A549 (cell line): ENCODE measurements around the gene OR9A2.

Experiments used
- BHLHE40 ChIP-seq: IDR thresholded peaks from 2 replicates; pipeline ENCODE4 v1.6.1; 2012; ENCODE audit warnings: low read depth, low read length, inconsistent platforms
- CHD2 ChIP-seq: fragments of 150-350 bp; IDR thresholded peaks from 2 replicates; pipeline ENCODE4 v1.6.1; 2014; ENCODE audit warnings: low read length; ENCODE audit not compliant: partially characterized antibody
- HDAC2 ChIP-seq: fragments of 200-600 bp; sonication (generic); IDR thresholded peaks from 2 replicates; pipeline ENCODE4 v1.6.1; 2016
- MYC ChIP-seq: IDR thresholded peaks from 2 replicates; pipeline ENCODE4 v1.6.1; 2012; ENCODE audit warnings: mild to moderate bottlenecking, inconsistent platforms, low read length, improper control_type of control experiment, borderline replicate concordance
- POLR2A ChIP-seq: IDR thresholded peaks from 2 replicates; pipeline ENCODE4 v1.6.1; 2012; ENCODE audit warnings: mild to moderate bottlenecking, low read length
- POLR2AphosphoS2 ChIP-seq: conservative IDR thresholded peaks from 2 replicates; pipeline ENCODE4 v1.6.1; 2012; ENCODE audit warnings: low read length, improper control_type of control experiment, inconsistent platforms
- RFX5 ChIP-seq: fragments of 450-650 bp; IDR thresholded peaks from 2 replicates; pipeline ENCODE4 v1.7.1; 2014; ENCODE audit warnings: antibody characterized with exemption, mild to moderate bottlenecking, moderate library complexity
- TF ChIP-seq, protein P1 (sequence below): fragments of >200 bp; sonication (Bioruptor Twin); formaldehyde crosslinking; IDR thresholded peaks from 3 replicates; pipeline ENCODE4 v1.5.1; 2016

DNA sequence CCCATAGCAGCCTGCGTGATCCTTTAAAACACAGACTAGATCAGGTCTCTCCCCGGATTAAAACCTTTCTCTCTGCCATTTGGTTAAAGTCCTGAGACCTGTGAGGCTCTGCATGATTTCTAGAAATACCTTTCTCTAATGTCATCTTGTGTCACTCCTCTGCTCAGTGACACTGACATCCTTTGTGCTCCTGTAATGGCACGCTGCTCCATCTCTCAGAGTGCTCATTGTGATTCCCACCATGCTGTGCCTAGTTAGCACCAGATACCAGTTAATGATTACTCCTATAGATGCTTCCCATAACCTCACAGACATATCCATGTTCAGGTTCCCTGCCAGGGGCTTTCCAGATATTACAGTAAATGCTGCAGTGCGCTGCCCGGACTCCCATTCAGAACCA lies 11.7 kb upstream of the OR9A2 start:
- TF ChIP-seq HDAC2 (no peak), RFX5 (no peak), POLR2A (no peak), CHD2 (no peak), POLR2AphosphoS2 (no peak), BHLHE40 (no peak), MYC (no peak)
- TF ChIP-seq, protein P1, sequence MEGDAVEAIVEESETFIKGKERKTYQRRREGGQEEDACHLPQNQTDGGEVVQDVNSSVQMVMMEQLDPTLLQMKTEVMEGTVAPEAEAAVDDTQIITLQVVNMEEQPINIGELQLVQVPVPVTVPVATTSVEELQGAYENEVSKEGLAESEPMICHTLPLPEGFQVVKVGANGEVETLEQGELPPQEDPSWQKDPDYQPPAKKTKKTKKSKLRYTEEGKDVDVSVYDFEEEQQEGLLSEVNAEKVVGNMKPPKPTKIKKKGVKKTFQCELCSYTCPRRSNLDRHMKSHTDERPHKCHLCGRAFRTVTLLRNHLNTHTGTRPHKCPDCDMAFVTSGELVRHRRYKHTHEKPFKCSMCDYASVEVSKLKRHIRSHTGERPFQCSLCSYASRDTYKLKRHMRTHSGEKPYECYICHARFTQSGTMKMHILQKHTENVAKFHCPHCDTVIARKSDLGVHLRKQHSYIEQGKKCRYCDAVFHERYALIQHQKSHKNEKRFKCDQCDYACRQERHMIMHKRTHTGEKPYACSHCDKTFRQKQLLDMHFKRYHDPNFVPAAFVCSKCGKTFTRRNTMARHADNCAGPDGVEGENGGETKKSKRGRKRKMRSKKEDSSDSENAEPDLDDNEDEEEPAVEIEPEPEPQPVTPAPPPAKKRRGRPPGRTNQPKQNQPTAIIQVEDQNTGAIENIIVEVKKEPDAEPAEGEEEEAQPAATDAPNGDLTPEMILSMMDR: no peak
